Central memory CD8-positive, alpha-beta T cell (primary cell): ENCODE data around the gene RLN3.
"Not testable (repeated sequence)": the region's sequence is repeated elsewhere in the genome, so short reads cannot be mapped to it uniquely, and the experiment has no call there.

ENCODE experiments used
- ATAC-seq: fragments of 150-1000 bp; cut with Tn5 transposase; replicated peaks from 2 replicates; pipeline ENCODE4 v1.10.0; 2022; ENCODE audit warnings: mild to moderate bottlenecking, moderate FRiP score, moderate number of reproducible peaks; ENCODE audit not compliant: poor library complexity, severe bottlenecking; ENCODE audit errors: extremely low read depth
- DNase-seq, 2 donors: peaks; one replicate each; pipeline ENCODE4 v3.0.0; 2021; ENCODE audit warnings: low spot score in 2 of 2
- H3K27ac Mint-ChIP-seq: one replicate; pipeline ENCODE4 v1.8.0; 2022; ENCODE audit warnings: low read depth, mild to moderate bottlenecking, moderate library complexity, mixed read lengths
- H3K27me3 Mint-ChIP-seq: one replicate; pipeline ENCODE4 v1.8.0; 2022; ENCODE audit warnings: mixed read lengths
- H3K36me3 Mint-ChIP-seq: one replicate; pipeline ENCODE4 v1.8.0; 2022; ENCODE audit warnings: mild to moderate bottlenecking, moderate library complexity, mixed read lengths; ENCODE audit not compliant: insufficient read depth
- H3K4me1 Mint-ChIP-seq: one replicate; pipeline ENCODE4 v1.8.0; 2022; ENCODE audit warnings: mixed read lengths
- H3K4me3 Mint-ChIP-seq: one replicate; pipeline ENCODE4 v1.8.0; 2022; ENCODE audit warnings: mild to moderate bottlenecking, moderate library complexity, mixed read lengths
- H3K9me3 Mint-ChIP-seq: one replicate; pipeline ENCODE4 v1.8.0; 2022; ENCODE audit warnings: mixed read lengths

Gene RLN3

GRCh38 chr19:14035706-14036105, 7.8 kb downstream of the RLN3 start:
- no peaks in the 10 kb centered on the region for H3K27me3 Mint-ChIP-seq
- no peak for DNase-seq
- peak overlapping the region; percentile 44 for H3K27ac Mint-ChIP-seq
- ATAC-seq: no peak
- no peak overlapping the region for H3K4me3 Mint-ChIP-seq
- peaks cover 72% of the 10 kb centered on the region for H3K36me3 Mint-ChIP-seq
- H3K9me3 Mint-ChIP-seq: no peaks in the 10 kb centered on the region
- H3K4me1 Mint-ChIP-seq: peaks cover 44% of the 10 kb centered on the region

- DNase-seq (no peak), ATAC-seq (no peak)
- H3K4me1 Mint-ChIP-seq: peaks cover 28% of the 10 kb centered on the region
- H3K27me3 Mint-ChIP-seq: no peaks in the 10 kb centered on the region
- H3K9me3 Mint-ChIP-seq: no peaks in the 10 kb centered on the region
- no peak overlapping the region for H3K4me3 Mint-ChIP-seq
- H3K36me3 Mint-ChIP-seq: peaks cover 81% of the 10 kb centered on the region
- no peak overlapping the region for H3K27ac Mint-ChIP-seq
Measured at GRCh38 chr19:14039181-14039580, 11.2 kb downstream of the RLN3 start.

GRCh38 chr19:14042659-14043608, 15.0 kb downstream of the RLN3 start:
- peak; percentile 80 for ATAC-seq
- not testable (repeated sequence) for H3K27me3 Mint-ChIP-seq, H3K9me3 Mint-ChIP-seq
- H3K4me1 Mint-ChIP-seq: peaks cover 15% of the 10 kb centered on the region
- peak overlapping the region; percentile 94 for H3K27ac Mint-ChIP-seq
- peaks cover 90% of the 10 kb centered on the region for H3K36me3 Mint-ChIP-seq
- H3K4me3 Mint-ChIP-seq: peak overlapping the region; percentile 13
- peak; percentile 32 to 61 for DNase-seq

GRCh38 chr19:14047866-14048265, 19.9 kb downstream of the RLN3 start:
- not testable (repeated sequence) for H3K27ac Mint-ChIP-seq, H3K9me3 Mint-ChIP-seq, H3K27me3 Mint-ChIP-seq, ATAC-seq, DNase-seq, H3K4me3 Mint-ChIP-seq
- peaks cover 10% of the 10 kb centered on the region for H3K4me1 Mint-ChIP-seq
- H3K36me3 Mint-ChIP-seq: peaks cover 83% of the 10 kb centered on the region

- Mint-ChIP-seq H3K36me3 (peaks cover 78% of the 10 kb centered on the region), H3K9me3 (no peaks in the 10 kb centered on the region), H3K4me1 (peaks cover 7% of the 10 kb centered on the region), H3K4me3 (no peak overlapping the region), H3K27me3 (no peaks in the 10 kb centered on the region), H3K27ac (no peak overlapping the region)
- DNase-seq: peak; percentile 65 to 75
- ATAC-seq: peak; percentile 78
Measured at GRCh38 chr19:14048443-14049153, 20.6 kb downstream of the RLN3 start.

GRCh38 chr19:14050512-14050911, 22.6 kb downstream of the RLN3 start:
- Mint-ChIP-seq H3K4me3 (no peak overlapping the region), H3K27me3 (no peaks in the 10 kb centered on the region), H3K4me1 (peaks cover 16% of the 10 kb centered on the region), H3K27ac (no peak overlapping the region), H3K36me3 (peaks cover 65% of the 10 kb centered on the region), H3K9me3 (no peaks in the 10 kb centered on the region)
- ATAC-seq: no peak
- no peak for DNase-seq

- not testable (repeated sequence) for H3K9me3 Mint-ChIP-seq, H3K4me3 Mint-ChIP-seq, ATAC-seq, DNase-seq, H3K27ac Mint-ChIP-seq, H3K27me3 Mint-ChIP-seq
- H3K36me3 Mint-ChIP-seq: peaks cover 60% of the 10 kb centered on the region
- peaks cover 17% of the 10 kb centered on the region for H3K4me1 Mint-ChIP-seq
Measured at GRCh38 chr19:14050961-14051360, 23.0 kb downstream of the RLN3 start.

GRCh38 chr19:14051980-14052379, 24.0 kb downstream of the RLN3 start:
- peak overlapping the region; percentile 44 for H3K27ac Mint-ChIP-seq
- peaks cover 17% of the 10 kb centered on the region for H3K4me1 Mint-ChIP-seq
- no peaks in the 10 kb centered on the region for H3K27me3 Mint-ChIP-seq

GRCh38 chr19:14052470-14052869, 24.5 kb downstream of the RLN3 start:
- ATAC-seq: no peak
- Mint-ChIP-seq H3K27me3 (no peaks in the 10 kb centered on the region), H3K27ac (peak overlapping the region; percentile 44), H3K36me3 (peaks cover 48% of the 10 kb centered on the region), H3K9me3 (no peaks in the 10 kb centered on the region), H3K4me1 (peaks cover 17% of the 10 kb centered on the region), H3K4me3 (no peak overlapping the region)
- DNase-seq: no peak

More at GRCh38 chr19:14051980-14052379, 24.0 kb downstream of the RLN3 start:
- ATAC-seq: no peak
- no peak overlapping the region for H3K4me3 Mint-ChIP-seq
- H3K36me3 Mint-ChIP-seq: peaks cover 53% of the 10 kb centered on the region
- no peak for DNase-seq
- H3K9me3 Mint-ChIP-seq: no peaks in the 10 kb centered on the region

GRCh38 chr19:14053032-14053431, 25.1 kb downstream of the RLN3 start:
- ATAC-seq (no peak), DNase-seq (no peak)
- Mint-ChIP-seq H3K9me3 (no peaks in the 10 kb centered on the region), H3K27me3 (peaks cover 5% of the 10 kb centered on the region), H3K4me3 (no peak overlapping the region), H3K4me1 (peaks cover 21% of the 10 kb centered on the region), H3K27ac (peak overlapping the region; percentile 44), H3K36me3 (peaks cover 43% of the 10 kb centered on the region)

GRCh38 chr19:14053500-14053899, 25.6 kb downstream of the RLN3 start:
- Mint-ChIP-seq H3K27ac (peak overlapping the region; percentile 58), H3K36me3 (peaks cover 41% of the 10 kb centered on the region)

GRCh38 chr19:14054099-14054498, 26.2 kb downstream of the RLN3 start:
- H3K9me3 Mint-ChIP-seq: no peaks in the 10 kb centered on the region
- peak overlapping the region; percentile 58 for H3K27ac Mint-ChIP-seq
- H3K36me3 Mint-ChIP-seq: peaks cover 35% of the 10 kb centered on the region
- ATAC-seq (no peak), DNase-seq (no peak)
- peaks cover 16% of the 10 kb centered on the region for H3K27me3 Mint-ChIP-seq
- peaks cover 25% of the 10 kb centered on the region for H3K4me1 Mint-ChIP-seq
- H3K4me3 Mint-ChIP-seq: no peak overlapping the region

More at GRCh38 chr19:14053500-14053899, 25.6 kb downstream of the RLN3 start:
- Mint-ChIP-seq H3K9me3 (no peaks in the 10 kb centered on the region), H3K4me3 (no peak overlapping the region), H3K27me3 (peaks cover 10% of the 10 kb centered on the region), H3K4me1 (peaks cover 23% of the 10 kb centered on the region)
- ATAC-seq: no peak
- no peak for DNase-seq
